ENCODE results near the gene ERICH2. TPM values are rescaled to one million over a fixed set of nuclear protein-coding genes. Genes with fewer than 3 reads are reported as not detected.

Gene ERICH2
- total and polyA plus RNA-seq, 2 of the 13 experiments (the other 11 are each of a cell fraction or from before 2014, with no cell fraction given): not detected

DNA sequence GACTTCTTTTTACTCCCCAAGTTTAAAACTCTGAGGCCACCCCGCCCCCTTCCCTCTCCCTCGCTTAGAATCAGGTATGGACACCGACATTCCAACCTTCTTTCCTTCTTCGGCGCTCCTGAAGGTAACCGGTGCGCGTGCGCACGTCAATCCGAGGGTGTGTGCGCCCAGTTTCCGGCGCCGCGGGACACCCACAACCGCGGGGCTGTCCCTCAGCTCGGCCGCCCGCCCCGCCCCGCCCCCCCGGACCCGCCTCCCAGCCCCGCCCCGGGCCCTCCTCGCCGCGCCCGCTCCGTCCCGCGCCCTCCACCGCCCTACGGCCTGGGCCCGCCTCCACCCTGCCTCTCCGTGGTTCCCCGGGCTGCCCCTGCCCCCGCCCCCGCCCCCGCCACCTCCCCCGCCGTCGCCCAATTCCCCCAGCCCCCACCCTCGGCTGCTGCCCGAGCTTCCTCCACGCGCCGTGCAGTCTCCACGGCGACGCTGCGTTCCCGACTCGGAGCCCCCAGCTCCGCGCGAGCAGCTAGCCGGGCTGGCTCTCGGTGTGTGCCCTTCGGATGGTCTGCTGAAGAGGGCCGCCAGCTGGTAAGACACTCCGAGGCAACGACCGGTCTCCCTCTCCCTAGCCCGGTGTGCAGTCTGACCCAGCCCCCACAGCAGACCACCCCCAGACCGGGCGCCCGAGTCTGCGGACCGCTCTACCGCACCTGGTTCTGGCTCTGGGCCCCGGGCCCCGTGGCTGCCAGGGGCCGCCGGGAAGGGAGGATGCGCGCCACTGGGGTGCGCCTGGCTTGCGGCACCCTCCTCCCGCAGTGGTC is 635 bp downstream of the ERICH2 start (continued):
- TF ChIP-seq, protein P1, sequence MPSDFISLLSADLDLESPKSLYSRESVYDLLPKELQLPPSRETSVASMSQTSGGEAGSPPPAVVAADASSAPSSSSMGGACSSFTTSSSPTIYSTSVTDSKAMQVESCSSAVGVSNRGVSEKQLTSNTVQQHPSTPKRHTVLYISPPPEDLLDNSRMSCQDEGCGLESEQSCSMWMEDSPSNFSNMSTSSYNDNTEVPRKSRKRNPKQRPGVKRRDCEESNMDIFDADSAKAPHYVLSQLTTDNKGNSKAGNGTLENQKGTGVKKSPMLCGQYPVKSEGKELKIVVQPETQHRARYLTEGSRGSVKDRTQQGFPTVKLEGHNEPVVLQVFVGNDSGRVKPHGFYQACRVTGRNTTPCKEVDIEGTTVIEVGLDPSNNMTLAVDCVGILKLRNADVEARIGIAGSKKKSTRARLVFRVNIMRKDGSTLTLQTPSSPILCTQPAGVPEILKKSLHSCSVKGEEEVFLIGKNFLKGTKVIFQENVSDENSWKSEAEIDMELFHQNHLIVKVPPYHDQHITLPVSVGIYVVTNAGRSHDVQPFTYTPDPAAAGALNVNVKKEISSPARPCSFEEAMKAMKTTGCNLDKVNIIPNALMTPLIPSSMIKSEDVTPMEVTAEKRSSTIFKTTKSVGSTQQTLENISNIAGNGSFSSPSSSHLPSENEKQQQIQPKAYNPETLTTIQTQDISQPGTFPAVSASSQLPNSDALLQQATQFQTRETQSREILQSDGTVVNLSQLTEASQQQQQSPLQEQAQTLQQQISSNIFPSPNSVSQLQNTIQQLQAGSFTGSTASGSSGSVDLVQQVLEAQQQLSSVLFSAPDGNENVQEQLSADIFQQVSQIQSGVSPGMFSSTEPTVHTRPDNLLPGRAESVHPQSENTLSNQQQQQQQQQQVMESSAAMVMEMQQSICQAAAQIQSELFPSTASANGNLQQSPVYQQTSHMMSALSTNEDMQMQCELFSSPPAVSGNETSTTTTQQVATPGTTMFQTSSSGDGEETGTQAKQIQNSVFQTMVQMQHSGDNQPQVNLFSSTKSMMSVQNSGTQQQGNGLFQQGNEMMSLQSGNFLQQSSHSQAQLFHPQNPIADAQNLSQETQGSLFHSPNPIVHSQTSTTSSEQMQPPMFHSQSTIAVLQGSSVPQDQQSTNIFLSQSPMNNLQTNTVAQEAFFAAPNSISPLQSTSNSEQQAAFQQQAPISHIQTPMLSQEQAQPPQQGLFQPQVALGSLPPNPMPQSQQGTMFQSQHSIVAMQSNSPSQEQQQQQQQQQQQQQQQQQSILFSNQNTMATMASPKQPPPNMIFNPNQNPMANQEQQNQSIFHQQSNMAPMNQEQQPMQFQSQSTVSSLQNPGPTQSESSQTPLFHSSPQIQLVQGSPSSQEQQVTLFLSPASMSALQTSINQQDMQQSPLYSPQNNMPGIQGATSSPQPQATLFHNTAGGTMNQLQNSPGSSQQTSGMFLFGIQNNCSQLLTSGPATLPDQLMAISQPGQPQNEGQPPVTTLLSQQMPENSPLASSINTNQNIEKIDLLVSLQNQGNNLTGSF (CRISPR knock-in tag; IDR thresholded peaks at IDR 0.05): peak; percentile 64; the same call in 1 of the 2 replicates
- TF ChIP-seq HMG20A (CRISPR knock-in tag; IDR thresholded peaks at IDR 0.05; ENCODE audit: borderline replicate concordance) (no peak), SIN3B (IDR thresholded peaks at IDR 0.05; ENCODE audit: low read length) (no peak), ZNF788 (CRISPR knock-in tag; IDR thresholded peaks at IDR 0.05; ENCODE audit: borderline replicate concordance) (peak; percentile 32; the same call in 1 of the 2 replicates), ZMYM2 (CRISPR knock-in tag; IDR thresholded peaks at IDR 0.05) (no peak), NRL (CRISPR knock-in tag; IDR thresholded peaks at IDR 0.05; ENCODE audit: borderline replicate concordance) (peak; percentile 80; the same call in 1 of the 2 replicates), MAFF (IDR thresholded peaks at IDR 0.05; ENCODE audit: low read depth, low read length) (no peak), ZNF883 (CRISPR knock-in tag; IDR thresholded peaks at IDR 0.05; ENCODE audit: not compliant biosample characterization) (peak; percentile 87), BHLHE40 (IDR thresholded peaks at IDR 0.05; ENCODE audit: low read length) (no peak)
- TF ChIP-seq, protein P2, sequence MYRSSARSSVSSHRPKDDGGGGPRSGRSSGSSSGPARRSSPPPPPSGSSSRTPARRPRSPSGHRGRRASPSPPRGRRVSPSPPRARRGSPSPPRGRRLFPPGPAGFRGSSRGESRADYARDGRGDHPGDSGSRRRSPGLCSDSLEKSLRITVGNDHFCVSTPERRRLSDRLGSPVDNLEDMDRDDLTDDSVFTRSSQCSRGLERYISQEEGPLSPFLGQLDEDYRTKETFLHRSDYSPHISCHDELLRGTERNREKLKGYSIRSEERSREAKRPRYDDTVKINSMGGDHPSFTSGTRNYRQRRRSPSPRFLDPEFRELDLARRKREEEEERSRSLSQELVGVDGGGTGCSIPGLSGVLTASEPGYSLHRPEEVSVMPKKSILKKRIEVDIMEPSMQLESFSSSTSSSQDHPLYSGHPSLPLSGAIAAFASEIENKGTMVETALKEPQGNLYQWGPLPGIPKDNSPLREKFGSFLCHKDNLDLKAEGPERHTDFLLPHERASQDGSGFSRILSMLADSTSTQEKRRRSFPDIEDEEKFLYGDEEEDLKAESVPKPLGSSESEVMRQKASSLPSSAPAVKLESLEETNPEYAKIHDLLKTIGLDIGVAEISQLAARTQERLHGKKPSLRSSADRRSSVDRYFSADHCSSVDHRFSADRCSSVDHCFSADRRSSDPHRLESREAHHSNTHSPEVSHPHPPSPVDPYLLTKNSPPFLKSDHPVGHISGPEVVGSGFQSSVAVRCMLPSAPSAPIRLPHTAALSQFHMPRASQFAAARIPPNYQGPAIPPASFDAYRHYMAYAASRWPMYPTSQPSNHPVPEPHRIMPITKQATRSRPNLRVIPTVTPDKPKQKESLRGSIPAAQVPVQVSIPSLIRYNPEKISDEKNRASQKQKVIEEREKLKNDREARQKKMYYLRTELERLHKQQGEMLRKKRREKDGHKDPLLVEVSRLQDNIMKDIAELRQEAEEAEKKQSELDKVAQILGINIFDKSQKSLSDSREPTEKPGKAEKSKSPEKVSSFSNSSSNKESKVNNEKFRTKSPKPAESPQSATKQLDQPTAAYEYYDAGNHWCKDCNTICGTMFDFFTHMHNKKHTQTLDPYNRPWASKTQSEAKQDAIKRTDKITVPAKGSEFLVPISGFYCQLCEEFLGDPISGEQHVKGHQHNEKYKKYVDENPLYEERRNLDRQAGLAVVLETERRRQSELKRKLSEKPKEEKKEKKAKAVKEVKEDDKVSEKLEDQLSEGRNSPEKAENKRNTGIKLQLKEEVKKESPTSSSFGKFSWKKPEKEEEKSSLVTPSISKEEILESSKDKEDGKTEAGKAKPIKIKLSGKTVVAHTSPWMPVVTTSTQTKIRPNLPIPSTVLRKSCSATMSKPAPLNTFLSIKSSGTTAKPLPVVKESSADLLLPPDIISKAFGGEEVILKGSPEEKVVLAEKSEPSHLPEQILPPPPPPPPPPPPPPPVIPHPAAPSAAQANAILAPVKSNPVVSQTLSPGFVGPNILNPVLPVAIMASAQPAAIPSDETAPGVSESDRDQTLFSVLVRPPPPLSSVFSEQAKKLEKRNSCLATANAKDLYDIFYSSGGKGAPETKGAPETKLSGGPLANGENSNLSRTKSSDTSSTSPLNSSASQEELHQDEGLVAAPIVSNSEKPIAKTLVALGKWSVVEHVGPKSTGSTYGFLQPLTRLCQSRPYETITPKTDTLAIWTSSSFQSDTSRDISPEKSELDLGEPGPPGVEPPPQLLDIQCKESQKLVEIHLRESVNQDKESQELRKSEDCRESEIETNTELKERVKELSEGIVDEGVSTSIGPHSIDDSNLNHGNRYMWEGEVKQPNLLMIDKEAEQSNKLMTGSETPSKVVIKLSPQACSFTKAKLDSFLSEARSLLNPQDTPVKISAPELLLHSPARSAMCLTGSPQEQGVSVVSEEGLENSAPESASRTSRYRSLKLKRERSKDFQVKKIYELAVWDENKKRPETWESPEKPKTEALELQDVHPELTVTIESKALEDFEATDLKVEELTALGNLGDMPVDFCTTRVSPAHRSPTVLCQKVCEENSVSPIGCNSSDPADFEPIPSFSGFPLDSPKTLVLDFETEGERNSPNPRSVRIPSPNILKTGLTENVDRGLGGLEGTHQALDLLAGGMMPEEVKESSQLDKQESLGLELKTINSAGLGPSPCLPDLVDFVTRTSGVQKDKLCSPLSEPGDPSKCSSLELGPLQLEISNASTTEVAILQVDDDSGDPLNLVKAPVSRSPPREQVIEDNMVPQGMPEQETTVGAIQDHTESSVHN (CRISPR knock-in tag; IDR thresholded peaks at IDR 0.05): peak; percentile 58; the same call in 1 of the 2 replicates
